ENCODE results near the gene ZNF670. TPM values are rescaled to one million over a fixed set of nuclear protein-coding genes. Genes with fewer than 3 reads are reported as not detected.
"Not testable (repeated sequence)": the region's sequence is repeated elsewhere in the genome, so short reads cannot be mapped to it uniquely, and the experiment has no call there.

ZNF670 gene
- total RNA-seq, 1 experiment from 2014 or later, result 7.0 TPM

DNA sequence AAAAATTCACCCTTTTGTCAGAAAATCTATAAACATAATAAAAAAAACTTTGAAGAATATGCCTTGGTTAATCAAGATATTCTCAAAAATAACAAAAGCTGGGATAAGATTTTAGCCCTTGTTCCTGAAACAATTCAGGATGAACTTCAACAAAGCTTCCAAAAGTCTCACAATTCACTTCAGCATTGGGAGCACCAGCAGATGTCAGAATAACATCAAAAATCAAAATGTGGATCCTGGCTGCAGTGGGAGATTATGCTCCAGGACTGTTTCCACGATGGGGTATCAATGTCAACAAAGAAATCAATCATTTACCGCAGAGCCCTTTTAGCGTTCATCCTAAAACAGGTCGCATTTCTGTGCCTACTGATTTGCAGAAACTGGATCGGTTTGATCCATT is 35.2 kb downstream of the ZNF670 start:
- no peak for DNase-seq (ENCODE audit: low spot score)

DNA sequence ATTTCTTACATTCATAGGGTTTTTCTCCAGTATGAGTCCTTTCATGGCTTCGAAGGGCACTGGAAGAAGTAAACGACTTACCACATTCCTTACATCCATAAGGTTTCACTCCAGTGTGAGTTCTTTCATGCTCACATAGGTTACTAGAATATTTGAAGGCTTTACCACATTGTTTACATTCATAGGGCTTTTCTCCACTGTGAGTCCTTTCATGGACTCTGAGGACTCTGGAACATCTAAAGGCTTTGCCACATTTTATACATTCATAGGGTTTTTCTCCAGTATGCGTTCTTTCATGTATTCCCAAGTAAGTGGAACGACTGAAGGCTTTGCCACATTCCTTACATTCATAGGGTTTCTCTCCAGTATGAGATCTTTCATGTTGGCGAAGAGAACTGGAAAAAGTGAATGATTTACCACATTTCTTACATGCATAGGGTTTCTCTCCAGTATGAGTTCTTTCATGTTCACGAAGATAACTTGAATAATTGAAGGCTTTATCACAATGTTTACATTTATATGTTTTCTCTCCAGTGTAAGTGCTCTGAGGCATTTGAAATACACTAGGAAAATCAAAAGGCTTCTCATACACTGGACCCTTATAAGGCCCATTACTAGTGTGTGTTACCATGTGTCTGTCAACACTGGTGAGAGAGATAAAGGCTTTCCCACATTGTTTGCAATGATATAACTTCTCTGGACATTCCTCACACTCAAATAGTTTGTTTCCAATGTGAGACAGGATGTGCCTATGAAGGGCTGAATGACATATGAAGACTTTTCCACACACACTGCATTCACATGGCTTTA is 40.9 kb downstream of the ZNF670 start:
- DNase-seq (ENCODE audit: low spot score), result no peak

DNA sequence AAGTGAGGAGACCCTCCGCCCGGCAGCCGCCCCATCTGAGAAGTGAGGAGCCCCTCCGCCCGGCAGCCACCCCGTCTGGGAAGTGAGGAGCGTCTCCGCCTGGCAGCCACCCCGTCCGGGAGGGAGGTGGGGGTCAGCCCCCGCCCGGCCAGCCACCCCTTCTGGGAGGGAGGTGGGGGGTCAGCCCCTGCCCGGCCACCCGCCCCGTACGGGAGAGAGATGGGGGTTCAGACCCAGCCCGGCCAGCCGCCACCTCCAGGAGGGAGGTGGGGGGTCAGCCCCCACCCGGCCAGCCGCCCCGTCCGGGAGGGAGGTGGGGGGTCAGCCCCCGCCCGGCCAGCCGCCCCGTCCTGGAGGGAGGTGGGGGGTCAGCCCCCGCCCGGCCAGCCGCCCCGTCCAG is 46.3 kb downstream of the ZNF670 start:
- DNase-seq (ENCODE audit: low spot score), result not testable (repeated sequence)

Other genes starting within 250 kb of the ZNF670 start
- gene AHCTF1, start 146.9 kb downstream of the ZNF670 start, total RNA-seq (2014; rRNA removed; shearing (Covaris generic)), result 18.1 and 21.4 TPM in 2 replicates
- 1.8 and 2.0 TPM in 2 replicates for gene ZNF695, start 70.8 kb downstream of the ZNF670 start, total RNA-seq (2014; rRNA removed; shearing (Covaris generic))
- gene ZNF669, start 25.5 kb upstream of the ZNF670 start, total RNA-seq (2014; rRNA removed; shearing (Covaris generic)), result 11.3 and 11.8 TPM in 2 replicates
- 35.2 and 37.1 TPM in 2 replicates for gene ZNF124, start 93.2 kb upstream of the ZNF670 start, total RNA-seq (2014; rRNA removed; shearing (Covaris generic))
- not detected in 2 replicates for gene VN1R5, start 177.3 kb upstream of the ZNF670 start, total RNA-seq (2014; rRNA removed; shearing (Covaris generic))